HG03432 (cell line): ENCODE data around the gene SLAMF9.

Source experiments
- ATAC-seq: cut with Tn5 transposase; IDR thresholded peaks from one replicate; pipeline ENCODE4 v1.9.1; 2021; ENCODE audit warnings: mild to moderate bottlenecking, moderate library complexity; ENCODE audit not compliant: unreplicated experiment

SLAMF9 gene

GRCh38 chr1:159902541-159902940, 51.5 kb downstream of the SLAMF9 start:
- ATAC-seq = no peak
